HEK293 (cell line): ENCODE results near the gene COLQ.

Experiments used
- CTCF ChIP-seq: fragments of 450-650 bp; formaldehyde crosslinking; IDR thresholded peaks from 2 replicates; pipeline ENCODE4 v1.5.1; 2016; ENCODE audit warnings: missing biosample characterization, missing genetic modification characterization
- PATZ1 ChIP-seq: fragments of 450-650 bp; formaldehyde crosslinking; IDR thresholded peaks from 2 replicates; pipeline ENCODE4 v1.5.1; 2016; ENCODE audit warnings: missing biosample characterization, missing genetic modification characterization
- PBX3 ChIP-seq: sonication (generic); formaldehyde crosslinking; IDR thresholded peaks from 2 replicates; pipeline ENCODE4 v1.8.1; 2022; ENCODE audit warnings: mild to moderate bottlenecking, moderate library complexity, missing genetic modification reagents
- SETDB1 ChIP-seq: IDR thresholded peaks from one replicate; pipeline ENCODE4 v1.6.1; 2017; ENCODE audit warnings: mild to moderate bottlenecking, low read length, moderate library complexity, mixed read lengths; ENCODE audit not compliant: insufficient read length
- YY1 ChIP-seq: fragments of 450-650 bp; formaldehyde crosslinking; IDR thresholded peaks from 2 replicates; pipeline ENCODE4 v1.5.1; 2018; ENCODE audit warnings: missing biosample characterization, missing genetic modification characterization
- ZNF23 ChIP-seq: fragments of 450-650 bp; formaldehyde crosslinking; IDR thresholded peaks from 2 replicates; pipeline ENCODE4 v1.5.1; 2016; ENCODE audit warnings: missing biosample characterization, missing genetic modification characterization, borderline replicate concordance
- ZNF239 ChIP-seq: fragments of 450-650 bp; formaldehyde crosslinking; IDR thresholded peaks from 2 replicates; pipeline ENCODE4 v1.5.1; 2016; ENCODE audit warnings: missing biosample characterization, missing genetic modification characterization
- ZNF280C ChIP-seq: fragments of 450-650 bp; formaldehyde crosslinking; IDR thresholded peaks from 2 replicates; pipeline ENCODE4 v1.5.1; 2016; ENCODE audit warnings: missing biosample characterization, missing genetic modification characterization
- ZNF423 ChIP-seq: fragments of 450-650 bp; formaldehyde crosslinking; IDR thresholded peaks from 2 replicates; pipeline ENCODE4 v1.5.1; 2016; ENCODE audit warnings: missing biosample characterization, missing genetic modification characterization
- ZNF449 ChIP-seq: fragments of 450-650 bp; formaldehyde crosslinking; IDR thresholded peaks from 2 replicates; pipeline ENCODE4 v1.5.1; 2017; ENCODE audit warnings: missing biosample characterization, mild to moderate bottlenecking, missing genetic modification characterization, moderate library complexity
- ZNF514 ChIP-seq: fragments of 450-650 bp; formaldehyde crosslinking; IDR thresholded peaks from 2 replicates; pipeline ENCODE4 v1.5.1; 2016; ENCODE audit warnings: missing biosample characterization, missing genetic modification characterization
- ZNF529 ChIP-seq: fragments of 450-650 bp; formaldehyde crosslinking; IDR thresholded peaks from 2 replicates; pipeline ENCODE4 v1.5.1; 2017; ENCODE audit warnings: missing genetic modification characterization, missing biosample characterization; ENCODE audit not compliant: insufficient replicate concordance
- ZNF747 ChIP-seq: fragments of 450-650 bp; formaldehyde crosslinking; IDR thresholded peaks from 2 replicates; pipeline ENCODE4 v1.5.1; 2016; ENCODE audit warnings: missing biosample characterization, missing genetic modification characterization
- ZNF785 ChIP-seq: fragments of 450-650 bp; formaldehyde crosslinking; IDR thresholded peaks from 2 replicates; pipeline ENCODE4 v1.5.1; 2016; ENCODE audit warnings: missing biosample characterization, missing genetic modification characterization

- TF ChIP-seq PATZ1 (no peak), ZNF280C (tag by site-specific recombination) (no peak), ZNF449 (tag by site-specific recombination) (no peak), YY1 (tag by site-specific recombination) (no peak), ZNF23 (tag by site-specific recombination) (no peak), ZNF747 (no peak), ZNF423 (tag by site-specific recombination) (no peak), PBX3 (CRISPR knock-in tag) (no peak), ZNF529 (tag by site-specific recombination) (no peak), CTCF (tag by site-specific recombination) (no peak), ZNF785 (tag by site-specific recombination) (no peak), ZNF239 (tag by site-specific recombination) (no peak), SETDB1 (no peak), ZNF514 (tag by site-specific recombination) (no peak)
These were observed 22.0 kb downstream of the COLQ start for GRCh38 chr3:15499536-15499935.
